Smooth muscle cell (in vitro differentiated cells): ENCODE data around the gene RANGAP1. TPM values are rescaled to one million over a fixed set of nuclear protein-coding genes. Genes with fewer than 3 reads are reported as not detected.

Experiments
- DNase-seq: peaks from one replicate; lab custom pipeline; 2025; ENCODE audit not compliant: unreplicated experiment; lab: John Stamatoyannopoulos, UW
- H2AFZ ChIP-seq: fragments of 200-600 bp; sonication (generic); 2 replicates; pipeline ENCODE4 v1.6.0; 2016; ENCODE audit warnings: antibody characterized with exemption, low read depth, mild to moderate bottlenecking
- H3F3A ChIP-seq: fragments of 200-600 bp; sonication (generic); 2 replicates; pipeline ENCODE4 v1.6.0; 2017; ENCODE audit warnings: antibody characterized with exemption, low read depth
- H3K27ac ChIP-seq: fragments of 200-600 bp; sonication (generic); 2 replicates; pipeline ENCODE4 v1.5.1; 2016; ENCODE audit warnings: low read depth, mild to moderate bottlenecking
- H3K27me3 ChIP-seq: fragments of 200-600 bp; sonication (generic); 2 replicates; pipeline ENCODE4 v1.6.1; 2016; ENCODE audit warnings: low read depth, mild to moderate bottlenecking
- H3K36me3 ChIP-seq: fragments of 200-600 bp; sonication (generic); 2 replicates; pipeline ENCODE4 v1.5.1; 2016; ENCODE audit warnings: low read depth
- H3K4me1 ChIP-seq: fragments of 200-600 bp; sonication (generic); 2 replicates; pipeline ENCODE4 v1.5.1; 2016; ENCODE audit warnings: low read depth
- H3K4me2 ChIP-seq: fragments of 200-600 bp; sonication (generic); 2 replicates; pipeline ENCODE4 v1.6.0; 2016; ENCODE audit warnings: mild to moderate bottlenecking
- H3K4me3 ChIP-seq: fragments of 200-600 bp; sonication (generic); 2 replicates; pipeline ENCODE4 v1.5.1; 2016; ENCODE audit warnings: mild to moderate bottlenecking
- H3K79me2 ChIP-seq: fragments of 200-600 bp; sonication (generic); 2 replicates; pipeline ENCODE4 v1.6.0; 2016; ENCODE audit warnings: low read depth, mild to moderate bottlenecking
- H3K9ac ChIP-seq: fragments of 200-600 bp; sonication (generic); 2 replicates; pipeline ENCODE4 v1.6.0; 2016; ENCODE audit warnings: low read depth
- H3K9me3 ChIP-seq: fragments of 200-600 bp; sonication (generic); replicated peaks from 2 replicates; pipeline ENCODE4 v1.5.1; 2016; ENCODE audit warnings: low read depth
- H4K20me1 ChIP-seq: fragments of 200-600 bp; sonication (generic); 2 replicates; pipeline ENCODE4 v1.6.0; 2016; ENCODE audit warnings: low read depth
- WGBS: methylation state at CpG from one replicate; pipeline ENCODE4 v1.1.7; 2016; ENCODE audit warnings: low lambda C conversion rate; 5-methylcytosine and 5-hydroxymethylcytosine counted together
- polyA plus RNA-seq: library from polyadenylated mRNA; unstranded; fragments of >200 nt; fragmentation: Nextera tagmentation; extraction: Ambion mirVana; gene quantifications from 2 replicates; pipeline ENCODE4 v1.2.1, GENCODE V29; 2016
- total RNA-seq: library from RNA; depleted of rRNA; stranded (reverse); fragments of >200 nt; gene quantifications from 2 replicates; pipeline ENCODE4 v1.2.3, GENCODE V29; 2014
- TF ChIP-seq, protein P1 (sequence below): fragments of 200-600 bp; sonication (generic); IDR thresholded peaks from 2 replicates; pipeline ENCODE4 v1.5.1; 2017; ENCODE audit warnings: borderline replicate concordance, mild to moderate bottlenecking, antibody characterized with exemption; ENCODE audit not compliant: insufficient read depth, poor library complexity, severe bottlenecking

RANGAP1 gene
- total and polyA plus RNA-seq, 2 experiments from 2014 or later = 20.6 to 21.7 TPM

DNA sequence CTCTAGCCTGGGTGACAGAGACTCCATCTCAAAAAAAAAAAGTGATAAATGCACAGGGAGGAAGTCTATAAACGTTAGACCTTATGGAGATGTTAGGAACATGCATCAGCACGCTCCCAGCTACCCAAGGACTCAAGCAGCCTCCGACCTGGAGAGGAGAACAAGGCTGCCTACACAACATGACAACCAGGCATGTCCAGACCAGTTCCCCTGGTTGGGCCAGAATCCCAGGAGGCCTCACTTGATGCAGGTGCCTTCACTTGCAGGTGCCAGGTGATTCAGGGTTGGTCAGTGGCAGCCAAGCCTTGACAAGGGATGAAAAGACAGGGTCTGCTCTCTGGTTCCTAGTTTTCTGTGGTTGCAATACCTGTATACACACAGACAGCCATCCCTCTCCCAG is 5.9 kb downstream of the RANGAP1 start:
- no peak overlapping the region for H3K9ac ChIP-seq
- TF ChIP-seq, protein P1, sequence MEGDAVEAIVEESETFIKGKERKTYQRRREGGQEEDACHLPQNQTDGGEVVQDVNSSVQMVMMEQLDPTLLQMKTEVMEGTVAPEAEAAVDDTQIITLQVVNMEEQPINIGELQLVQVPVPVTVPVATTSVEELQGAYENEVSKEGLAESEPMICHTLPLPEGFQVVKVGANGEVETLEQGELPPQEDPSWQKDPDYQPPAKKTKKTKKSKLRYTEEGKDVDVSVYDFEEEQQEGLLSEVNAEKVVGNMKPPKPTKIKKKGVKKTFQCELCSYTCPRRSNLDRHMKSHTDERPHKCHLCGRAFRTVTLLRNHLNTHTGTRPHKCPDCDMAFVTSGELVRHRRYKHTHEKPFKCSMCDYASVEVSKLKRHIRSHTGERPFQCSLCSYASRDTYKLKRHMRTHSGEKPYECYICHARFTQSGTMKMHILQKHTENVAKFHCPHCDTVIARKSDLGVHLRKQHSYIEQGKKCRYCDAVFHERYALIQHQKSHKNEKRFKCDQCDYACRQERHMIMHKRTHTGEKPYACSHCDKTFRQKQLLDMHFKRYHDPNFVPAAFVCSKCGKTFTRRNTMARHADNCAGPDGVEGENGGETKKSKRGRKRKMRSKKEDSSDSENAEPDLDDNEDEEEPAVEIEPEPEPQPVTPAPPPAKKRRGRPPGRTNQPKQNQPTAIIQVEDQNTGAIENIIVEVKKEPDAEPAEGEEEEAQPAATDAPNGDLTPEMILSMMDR = no peak
- H3K4me2 ChIP-seq = no peak overlapping the region
- H3K27me3 ChIP-seq = no peaks in the 10 kb centered on the region
- peaks cover 10% of the 10 kb centered on the region for H3K36me3 ChIP-seq
- DNase-seq = no peak
- H3K79me2 ChIP-seq = peaks cover 30% of the 10 kb centered on the region
- WGBS = 83% methylated on average over 3 of the region's 3 CpGs
- no peaks in the 10 kb centered on the region for H3K9me3 ChIP-seq
- H3F3A ChIP-seq = peaks cover 6% of the 10 kb centered on the region
- H4K20me1 ChIP-seq = peaks cover 9% of the 10 kb centered on the region
- H3K4me1 ChIP-seq = peaks cover 5% of the 10 kb centered on the region
- no peak overlapping the region for H2AFZ ChIP-seq
- H3K27ac ChIP-seq = no peak overlapping the region
- H3K4me3 ChIP-seq = no peak overlapping the region

DNA sequence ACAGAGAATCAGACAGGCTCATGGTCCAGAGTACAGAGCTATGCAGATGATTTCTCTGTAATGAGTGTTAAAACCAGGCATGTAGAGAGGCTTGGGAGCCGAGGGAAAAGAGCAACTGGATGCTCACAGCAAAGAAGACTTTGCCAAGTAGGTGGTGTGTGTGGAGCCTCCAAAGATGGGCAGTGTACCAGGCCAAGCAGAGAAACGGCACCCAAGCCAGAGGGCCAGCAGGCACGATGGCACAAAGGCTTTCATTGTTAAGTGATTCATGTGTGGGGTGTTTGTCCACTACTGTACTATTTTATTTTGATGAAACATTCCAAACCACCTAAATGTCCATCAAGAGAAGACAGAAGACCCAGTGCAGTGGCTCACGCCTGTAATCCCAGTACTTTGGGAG is 11.1 kb downstream of the RANGAP1 start:
- H3K27ac ChIP-seq = no peak overlapping the region
- H3K4me1 ChIP-seq = no peaks in the 10 kb centered on the region
- no peaks in the 10 kb centered on the region for H4K20me1 ChIP-seq
- DNase-seq = no peak
- H3K9me3 ChIP-seq = no peaks in the 10 kb centered on the region
- no peak overlapping the region for H3K4me3 ChIP-seq
- H3K9ac ChIP-seq = no peak overlapping the region
- H3K79me2 ChIP-seq = peaks cover 7% of the 10 kb centered on the region
- TF ChIP-seq, protein P1 = no peak
- no peaks in the 10 kb centered on the region for H3F3A ChIP-seq
- H2AFZ ChIP-seq = no peak overlapping the region
- 98% methylated on average over 4 of the region's 4 CpGs for WGBS
- H3K27me3 ChIP-seq = no peaks in the 10 kb centered on the region
- no peak overlapping the region for H3K4me2 ChIP-seq
- peaks cover 15% of the 10 kb centered on the region for H3K36me3 ChIP-seq

DNA sequence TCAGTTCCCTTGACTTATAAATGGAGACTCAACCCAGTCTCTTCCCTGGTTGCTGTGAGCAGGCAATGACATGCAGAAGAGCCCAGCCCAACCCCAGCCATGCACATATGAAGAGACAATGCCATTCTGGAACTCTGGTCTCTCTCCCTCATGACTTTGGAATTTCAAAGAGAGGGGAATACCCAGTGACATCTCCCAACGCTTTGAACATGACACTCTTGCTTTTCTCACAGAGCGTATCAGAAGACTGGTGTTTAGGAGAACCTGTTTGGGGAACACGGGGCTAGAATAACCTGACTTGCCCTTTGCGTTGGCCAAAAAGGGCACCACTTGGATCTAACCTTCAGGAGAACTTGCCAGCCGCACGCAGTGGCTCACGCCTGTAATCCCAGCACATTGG is 12.9 kb downstream of the RANGAP1 start:
- H3K4me2 ChIP-seq = no peak overlapping the region
- peaks cover 2% of the 10 kb centered on the region for H3K79me2 ChIP-seq
- no peaks in the 10 kb centered on the region for H3K27me3 ChIP-seq
- no peak overlapping the region for H3K9ac ChIP-seq
- peaks cover 3% of the 10 kb centered on the region for H4K20me1 ChIP-seq
- H2AFZ ChIP-seq = no peak overlapping the region
- WGBS = over 99% methylated on average over 7 of the region's 7 CpGs
- H3K36me3 ChIP-seq = peaks cover 11% of the 10 kb centered on the region
- H3K9me3 ChIP-seq = no peaks in the 10 kb centered on the region
- no peak overlapping the region for H3K4me3 ChIP-seq
- DNase-seq = no peak
- no peaks in the 10 kb centered on the region for H3K4me1 ChIP-seq
- no peaks in the 10 kb centered on the region for H3F3A ChIP-seq
- TF ChIP-seq, protein P1 = no peak
- H3K27ac ChIP-seq = no peak overlapping the region

DNA sequence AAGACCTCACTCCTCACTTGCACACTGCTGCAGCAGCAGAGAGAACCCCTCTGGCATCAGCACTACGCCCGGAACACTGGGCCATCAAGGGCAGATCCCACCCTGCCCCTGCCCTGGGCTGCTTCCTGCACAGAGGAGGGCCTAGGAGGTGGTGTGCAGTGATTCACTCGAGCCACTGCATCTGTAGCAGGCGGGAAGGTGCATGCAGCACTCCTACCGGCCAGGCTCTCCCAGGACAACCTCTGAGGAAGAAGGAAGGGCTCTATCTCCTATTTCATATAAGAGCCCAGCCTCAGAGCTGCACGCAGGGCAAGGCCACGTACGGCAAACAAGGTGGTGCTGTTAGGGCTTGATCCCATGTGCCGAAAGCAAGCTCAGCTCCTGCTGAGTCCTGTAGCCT is 14.2 kb downstream of the RANGAP1 start:
- H3K4me1 ChIP-seq = no peaks in the 10 kb centered on the region
- H3K27ac ChIP-seq = no peak overlapping the region
- no peak for DNase-seq
- TF ChIP-seq, protein P1 = no peak
- H3K4me2 ChIP-seq = no peak overlapping the region
- no peaks in the 10 kb centered on the region for H3K27me3 ChIP-seq
- H3K9ac ChIP-seq = no peak overlapping the region
- peaks cover 3% of the 10 kb centered on the region for H4K20me1 ChIP-seq
- H3K36me3 ChIP-seq = peaks cover 18% of the 10 kb centered on the region
- 93% methylated on average over 9 of the region's 9 CpGs for WGBS
- no peaks in the 10 kb centered on the region for H3K9me3 ChIP-seq
- no peaks in the 10 kb centered on the region for H3F3A ChIP-seq
- H3K79me2 ChIP-seq = no peaks in the 10 kb centered on the region
- no peak overlapping the region for H3K4me3 ChIP-seq
- H2AFZ ChIP-seq = no peak overlapping the region
